Prostate gland (tissue), 2 donors: ENCODE results near the gene LRGUK.
"Not testable (repeated sequence)": the region's sequence is repeated elsewhere in the genome, so short reads cannot be mapped to it uniquely, and the experiment has no call there.

Source experiments
- CTCF ChIP-seq, 4 experiments: fragments of 200-600 bp in 2 of 4; fragments of 450-650 bp in 2 of 4; sonication (generic) in 2 of 4; IDR thresholded peaks; 1 replicate in 3 of 4; 2 replicates in 1 of 4; pipeline ENCODE4 v1.5.1; 2016 to 2019; ENCODE audit warnings: antibody characterized with exemption in 4 of 4, mild to moderate bottlenecking in 2 of 4, moderate library complexity in 2 of 4
- POLR2A ChIP-seq: fragments of 450-650 bp; IDR thresholded peaks from one replicate; pipeline ENCODE4 v1.6.1; 2016; ENCODE audit warnings: antibody characterized with exemption, mild to moderate bottlenecking
- POLR2AphosphoS5 ChIP-seq: sonication (generic); formaldehyde crosslinking; IDR thresholded peaks from one replicate; pipeline ENCODE4 v1.6.1; 2017; ENCODE audit warnings: antibody characterized with exemption

DNA sequence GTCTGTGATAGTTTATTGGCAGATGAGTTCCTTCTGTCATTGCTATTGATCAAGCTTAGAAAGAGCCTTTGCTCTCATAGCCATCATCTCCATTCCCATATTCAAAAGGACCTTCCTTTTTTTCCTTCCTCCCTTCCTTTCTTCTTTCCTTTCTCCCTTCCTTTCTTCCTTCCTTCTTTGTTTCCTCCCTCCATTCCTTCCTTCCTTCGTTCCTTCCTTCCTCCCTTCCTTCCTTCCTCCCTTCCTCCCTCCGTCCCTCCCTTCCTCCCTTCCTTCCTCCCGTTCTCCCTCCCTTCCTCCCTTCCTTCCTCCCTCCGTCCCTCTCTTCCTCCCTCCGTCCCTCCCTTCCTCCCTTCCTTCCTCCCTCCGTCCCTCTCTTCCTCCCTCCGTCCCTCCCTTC, 104.2 kb downstream of the LRGUK start:
- not testable (repeated sequence) for TF ChIP-seq POLR2AphosphoS5; CTCF (IDR thresholded peaks at IDR 0.05); POLR2A
